ENCODE results near the gene ADRB2. TPM values are rescaled to one million over a fixed set of nuclear protein-coding genes. Genes with fewer than 3 reads are reported as not detected.
A peak's percentile ranks its signal among the peaks of the same experiment; 100 is the strongest.

The ADRB2 gene
- total RNA-seq (2014; rRNA removed; shearing (Covaris generic)) (14.6 and 16.8 TPM in 2 replicates), total RNA-seq (2022) (4.4 and 4.6 TPM in 2 replicates), Bru-seq, nascent RNA (percentile 46 among the genes with signal in this experiment), BruChase-seq, experiment 1, labeled RNA remaining after a 6-hour chase (percentile 47 among the genes with signal in this experiment), BruChase-seq, experiment 2, labeled RNA remaining after a 2-hour chase (percentile 63 among the genes with signal in this experiment)
- long read RNA-seq, transcript ADRB2-201 (1 exons, 3,443 nt) = major isoform, 8 of 8 reads
- long read RNA-seq, partial matches to known transcripts = 0 of 8 reads
- long read RNA-seq, other reads (novel, unspliced or antisense) = 0 of 8 reads

DNA sequence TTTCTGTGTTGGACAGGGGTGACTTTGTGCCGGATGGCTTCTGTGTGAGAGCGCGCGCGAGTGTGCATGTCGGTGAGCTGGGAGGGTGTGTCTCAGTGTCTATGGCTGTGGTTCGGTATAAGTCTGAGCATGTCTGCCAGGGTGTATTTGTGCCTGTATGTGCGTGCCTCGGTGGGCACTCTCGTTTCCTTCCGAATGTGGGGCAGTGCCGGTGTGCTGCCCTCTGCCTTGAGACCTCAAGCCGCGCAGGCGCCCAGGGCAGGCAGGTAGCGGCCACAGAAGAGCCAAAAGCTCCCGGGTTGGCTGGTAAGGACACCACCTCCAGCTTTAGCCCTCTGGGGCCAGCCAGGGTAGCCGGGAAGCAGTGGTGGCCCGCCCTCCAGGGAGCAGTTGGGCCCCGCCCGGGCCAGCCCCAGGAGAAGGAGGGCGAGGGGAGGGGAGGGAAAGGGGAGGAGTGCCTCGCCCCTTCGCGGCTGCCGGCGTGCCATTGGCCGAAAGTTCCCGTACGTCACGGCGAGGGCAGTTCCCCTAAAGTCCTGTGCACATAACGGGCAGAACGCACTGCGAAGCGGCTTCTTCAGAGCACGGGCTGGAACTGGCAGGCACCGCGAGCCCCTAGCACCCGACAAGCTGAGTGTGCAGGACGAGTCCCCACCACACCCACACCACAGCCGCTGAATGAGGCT, at the start of gene ADRB2:
Gene ADRB2, plus strand, starts transcription at position 559 of the 686 bp plus-strand sequence. CDS start 221 bp downstream, outside the sequence.
- peak; percentile 93 for DNase-seq (ENCODE audit: low spot score)
- H3K79me2 ChIP-seq (ENCODE audit: insufficient read depth, low read depth, low read length) = peaks cover 45% of the 10 kb centered on the region
- H4K20me1 ChIP-seq (ENCODE audit: insufficient read depth, low read length) = no peaks in the 10 kb centered on the region
- BruUV-seq (replicated peaks) = no TSS peak
- POLR2A ChIA-PET = interaction anchor here (0.7 to 1.7 kb wide), 3 partner anchors 11 to 21 kb away, joined by 3 to 15 read pairs (median 4); no protein-coding TSS in a partner anchor
- peak within 1 kb of the TSS; percentile 76 for H3K4me3 ChIP-seq (ENCODE audit: low read depth, low read length, poor library complexity, severe bottlenecking)
- no peaks in the 10 kb centered on the region for H3K9me3 ChIP-seq (ENCODE audit: low read length)
- H3K4me2 ChIP-seq (ENCODE audit: low read length) = peak within 1 kb of the TSS; percentile 85
- H3K27ac ChIP-seq (ENCODE audit: low read depth, low read length, poor library complexity, severe bottlenecking) = peak within 1 kb of the TSS; percentile 35
- peak within 1 kb of the TSS; percentile 78 for H2AFZ ChIP-seq (ENCODE audit: low read length)
- H3K4me1 ChIP-seq (ENCODE audit: insufficient read depth, low read length, poor library complexity, severe bottlenecking) = peaks cover 51% of the 10 kb centered on the region
- no peaks in the 10 kb centered on the region for H3K36me3 ChIP-seq (ENCODE audit: insufficient read depth, low read length)
- CTCF ChIA-PET (ENCODE audit: unreplicated experiment) = interaction anchor here (0.5 to 0.8 kb wide), 2 partner anchors 10 to 11 kb away, joined by 3 read pairs; no protein-coding TSS in a partner anchor
- intact Hi-C loops (cut with micrococcal nuclease; ENCODE audit: unreplicated experiment) = loop anchor here (1.0 kb wide), 1 partner anchor 9 kb away; no protein-coding TSS in a partner anchor
- TF ChIP-seq, protein P1, sequence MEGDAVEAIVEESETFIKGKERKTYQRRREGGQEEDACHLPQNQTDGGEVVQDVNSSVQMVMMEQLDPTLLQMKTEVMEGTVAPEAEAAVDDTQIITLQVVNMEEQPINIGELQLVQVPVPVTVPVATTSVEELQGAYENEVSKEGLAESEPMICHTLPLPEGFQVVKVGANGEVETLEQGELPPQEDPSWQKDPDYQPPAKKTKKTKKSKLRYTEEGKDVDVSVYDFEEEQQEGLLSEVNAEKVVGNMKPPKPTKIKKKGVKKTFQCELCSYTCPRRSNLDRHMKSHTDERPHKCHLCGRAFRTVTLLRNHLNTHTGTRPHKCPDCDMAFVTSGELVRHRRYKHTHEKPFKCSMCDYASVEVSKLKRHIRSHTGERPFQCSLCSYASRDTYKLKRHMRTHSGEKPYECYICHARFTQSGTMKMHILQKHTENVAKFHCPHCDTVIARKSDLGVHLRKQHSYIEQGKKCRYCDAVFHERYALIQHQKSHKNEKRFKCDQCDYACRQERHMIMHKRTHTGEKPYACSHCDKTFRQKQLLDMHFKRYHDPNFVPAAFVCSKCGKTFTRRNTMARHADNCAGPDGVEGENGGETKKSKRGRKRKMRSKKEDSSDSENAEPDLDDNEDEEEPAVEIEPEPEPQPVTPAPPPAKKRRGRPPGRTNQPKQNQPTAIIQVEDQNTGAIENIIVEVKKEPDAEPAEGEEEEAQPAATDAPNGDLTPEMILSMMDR (conservative IDR thresholded peaks at IDR 0.05; ENCODE audit: low read length) = 0 out of 2 replicates have a peak, but pooled peaks have one; percentile 28
- no peak for TF ChIP-seq EZH2phosphoT487 (IDR thresholded peaks at IDR 0.05; ENCODE audit: borderline replicate concordance, low read depth, low read length)
- no peaks in the 10 kb centered on the region for H3K9me2 ChIP-seq (ENCODE audit: insufficient read depth, low read length)

DNA sequence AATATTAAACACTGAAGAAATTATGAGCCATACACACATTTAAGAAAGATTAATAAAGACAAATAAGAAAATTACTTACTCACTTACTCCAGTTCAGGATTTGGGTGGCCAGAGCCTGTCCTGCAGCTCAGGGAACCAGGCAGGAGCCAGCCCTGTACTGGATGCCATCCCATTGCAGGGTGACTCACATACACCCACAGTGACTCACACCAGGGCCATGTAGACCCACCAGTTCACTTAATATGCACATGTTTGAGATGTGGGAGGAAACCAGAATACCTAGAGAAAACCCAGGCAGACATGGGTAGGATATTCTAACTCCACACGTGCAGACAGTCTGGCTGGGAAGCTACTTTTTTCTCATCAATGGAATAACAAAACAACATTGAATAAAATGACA, 49.6 kb upstream of the ADRB2 start:
- CTCF ChIA-PET (ENCODE audit: unreplicated experiment) = no interaction called here
- no peaks in the 10 kb centered on the region for H3K79me2 ChIP-seq (ENCODE audit: insufficient read depth, low read depth, low read length)
- H3K4me2 ChIP-seq (ENCODE audit: low read length) = no peak overlapping the region
- no peak overlapping the region for H3K27ac ChIP-seq (ENCODE audit: low read depth, low read length, poor library complexity, severe bottlenecking)
- H3K9me2 ChIP-seq (ENCODE audit: insufficient read depth, low read length) = no peaks in the 10 kb centered on the region
- intact Hi-C loops (cut with micrococcal nuclease; ENCODE audit: unreplicated experiment) = no loop called here
- H2AFZ ChIP-seq (ENCODE audit: low read length) = no peak overlapping the region
- no peak for DNase-seq (ENCODE audit: low spot score)
- POLR2A ChIA-PET = interaction anchor here (1.2 kb wide), 1 partner anchor 12 kb away, joined by 3 read pairs; no protein-coding TSS in a partner anchor
- TF ChIP-seq EZH2phosphoT487 (IDR thresholded peaks at IDR 0.05; ENCODE audit: borderline replicate concordance, low read depth, low read length) = no peak
- TF ChIP-seq, protein P1 (conservative IDR thresholded peaks at IDR 0.05; ENCODE audit: low read length) = no peak
- H4K20me1 ChIP-seq (ENCODE audit: insufficient read depth, low read length) = no peaks in the 10 kb centered on the region; the same call in 1 of the 2 replicates
- no TSS peak for BruUV-seq (replicated peaks)
- H3K4me3 ChIP-seq (ENCODE audit: low read depth, low read length, poor library complexity, severe bottlenecking) = no peak overlapping the region
- no peaks in the 10 kb centered on the region for H3K9me3 ChIP-seq (ENCODE audit: low read length)
- no peaks in the 10 kb centered on the region for H3K36me3 ChIP-seq (ENCODE audit: insufficient read depth, low read length)
- peaks cover 6% of the 10 kb centered on the region for H3K4me1 ChIP-seq (ENCODE audit: insufficient read depth, low read length, poor library complexity, severe bottlenecking)
